Esophagus muscularis mucosa (tissue), 3 donors: Measurements from ENCODE around the gene ASTN2.

ENCODE experiments used
- POLR2A ChIP-seq: fragments of 450-650 bp; IDR thresholded peaks from one replicate; pipeline ENCODE4 v1.6.1; 2017; ENCODE audit warnings: antibody characterized with exemption, moderate library complexity, mild to moderate bottlenecking, low read depth
- TF ChIP-seq, protein P1 (sequence below), 3 experiments: fragments of 200-600 bp in 2 of 3; fragments of 450-650 bp in 1 of 3; sonication (generic) in 2 of 3; IDR thresholded peaks; one replicate each; pipeline ENCODE4 v1.5.1; 2017 to 2019; ENCODE audit warnings: antibody characterized with exemption in 3 of 3, mild to moderate bottlenecking in 2 of 3, moderate library complexity in 1 of 3

DNA sequence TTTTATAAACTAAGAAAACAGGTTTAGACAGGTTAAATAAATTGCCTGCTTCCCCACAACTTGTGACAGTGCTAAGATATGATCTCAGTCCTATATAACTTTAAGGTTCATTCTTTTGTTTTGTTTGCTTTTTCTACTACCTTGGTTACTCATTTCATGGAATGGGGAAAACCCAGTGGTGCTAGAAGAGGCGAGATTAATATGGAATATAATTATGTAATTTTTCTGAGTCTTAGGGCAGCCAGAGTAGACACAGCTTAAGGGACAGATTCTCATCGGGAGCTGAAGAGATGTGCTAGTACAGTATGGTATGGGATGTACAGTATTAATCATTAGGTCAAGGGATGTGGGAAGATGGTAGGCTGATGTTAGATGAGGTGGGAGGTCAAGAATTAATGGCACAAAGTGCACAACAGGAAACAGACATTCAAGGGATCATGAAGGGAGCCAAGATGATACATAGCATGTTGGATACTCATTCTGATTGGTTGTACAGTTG, 721.6 kb downstream of the ASTN2 start:
- no peak for TF ChIP-seq POLR2A
- TF ChIP-seq, protein P1, sequence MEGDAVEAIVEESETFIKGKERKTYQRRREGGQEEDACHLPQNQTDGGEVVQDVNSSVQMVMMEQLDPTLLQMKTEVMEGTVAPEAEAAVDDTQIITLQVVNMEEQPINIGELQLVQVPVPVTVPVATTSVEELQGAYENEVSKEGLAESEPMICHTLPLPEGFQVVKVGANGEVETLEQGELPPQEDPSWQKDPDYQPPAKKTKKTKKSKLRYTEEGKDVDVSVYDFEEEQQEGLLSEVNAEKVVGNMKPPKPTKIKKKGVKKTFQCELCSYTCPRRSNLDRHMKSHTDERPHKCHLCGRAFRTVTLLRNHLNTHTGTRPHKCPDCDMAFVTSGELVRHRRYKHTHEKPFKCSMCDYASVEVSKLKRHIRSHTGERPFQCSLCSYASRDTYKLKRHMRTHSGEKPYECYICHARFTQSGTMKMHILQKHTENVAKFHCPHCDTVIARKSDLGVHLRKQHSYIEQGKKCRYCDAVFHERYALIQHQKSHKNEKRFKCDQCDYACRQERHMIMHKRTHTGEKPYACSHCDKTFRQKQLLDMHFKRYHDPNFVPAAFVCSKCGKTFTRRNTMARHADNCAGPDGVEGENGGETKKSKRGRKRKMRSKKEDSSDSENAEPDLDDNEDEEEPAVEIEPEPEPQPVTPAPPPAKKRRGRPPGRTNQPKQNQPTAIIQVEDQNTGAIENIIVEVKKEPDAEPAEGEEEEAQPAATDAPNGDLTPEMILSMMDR (IDR thresholded peaks at IDR 0.05) = no peak
